Pulmonary artery endothelial cell (primary cell): ENCODE measurements around the gene CDR2L. TPM values are rescaled to one million over a fixed set of nuclear protein-coding genes. Genes with fewer than 3 reads are reported as not detected.
"Not testable (repeated sequence)": the region's sequence is repeated elsewhere in the genome, so short reads cannot be mapped to it uniquely, and the experiment has no call there.

Experiments
- DNase-seq: peaks from one replicate; pipeline ENCODE4 v3.0.0-alpha.2; 2011; ENCODE audit warnings: low read depth, low spot score
- total RNA-seq: library from RNA; depleted of rRNA; stranded (reverse); fragments of >200 nt; gene quantifications from 2 replicates; pipeline ENCODE4 v1.2.3, GENCODE V29; 2014

CDR2L gene
- total RNA-seq, 1 donor from 2014 or later: 13.4 TPM

- DNase-seq: no peak
Observed at GRCh38 chr17:74981318-74981978, 6.0 kb upstream of the CDR2L start.

DNA sequence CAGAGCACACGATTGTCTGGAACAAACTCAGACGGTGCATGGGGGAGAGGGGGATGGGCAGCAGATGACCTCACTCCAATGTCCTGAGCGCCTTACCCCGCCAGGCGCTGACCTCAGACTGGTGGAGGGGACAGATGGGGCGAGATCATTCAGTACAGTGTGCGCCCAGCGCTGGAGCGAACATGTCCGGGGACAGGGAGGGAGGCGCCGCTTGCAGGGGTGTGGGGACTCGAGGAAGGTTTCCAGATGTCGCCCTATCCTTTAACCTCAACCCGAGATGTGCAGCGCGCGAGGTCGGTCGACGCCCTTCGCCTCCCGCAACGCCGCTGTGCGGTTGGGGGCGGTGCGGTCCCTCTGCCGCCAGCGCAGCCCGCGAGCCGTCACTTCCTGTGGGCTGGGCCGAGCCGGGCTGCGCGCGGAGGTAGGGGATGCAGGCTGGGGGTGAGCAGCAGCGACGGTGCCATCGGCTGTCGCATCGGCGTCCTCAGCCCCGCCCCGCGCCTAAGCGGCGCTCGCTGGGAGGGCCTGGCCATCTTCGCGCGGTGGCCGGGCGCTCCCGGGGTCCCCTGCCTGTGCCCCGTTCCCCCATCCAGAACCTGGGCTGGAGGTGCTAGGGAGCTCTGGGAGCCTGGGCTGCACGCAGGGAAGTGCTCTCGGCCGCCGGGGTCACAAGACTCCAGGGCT, 5.3 kb upstream of the CDR2L start:
- no peak for DNase-seq

- DNase-seq: not testable (repeated sequence)
Observed at GRCh38 chr17:74982663-74983313, 4.6 kb upstream of the CDR2L start.

DNA sequence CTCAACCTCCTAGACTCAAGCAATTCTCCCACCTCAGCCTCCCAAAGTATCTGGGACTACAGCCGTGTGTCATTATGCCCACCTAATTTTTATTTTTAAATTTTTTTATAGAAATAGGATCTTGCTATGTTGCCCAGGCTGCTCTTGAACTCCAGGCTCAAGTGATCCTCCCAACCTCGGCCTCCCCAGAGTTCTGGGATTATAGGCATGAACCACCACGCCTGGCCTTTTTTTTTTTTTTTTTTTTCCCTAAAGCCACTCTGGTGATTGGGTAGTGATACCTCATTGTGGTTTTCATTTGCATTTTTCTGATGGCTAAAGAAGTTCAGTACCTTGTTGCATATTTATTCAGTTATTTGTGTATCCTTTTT, 1.2 kb upstream of the CDR2L start:
- DNase-seq: no peak

- DNase-seq: peak; percentile 49
Observed at GRCh38 chr17:74987909-74988711, 678 bp downstream of the CDR2L start.

DNA sequence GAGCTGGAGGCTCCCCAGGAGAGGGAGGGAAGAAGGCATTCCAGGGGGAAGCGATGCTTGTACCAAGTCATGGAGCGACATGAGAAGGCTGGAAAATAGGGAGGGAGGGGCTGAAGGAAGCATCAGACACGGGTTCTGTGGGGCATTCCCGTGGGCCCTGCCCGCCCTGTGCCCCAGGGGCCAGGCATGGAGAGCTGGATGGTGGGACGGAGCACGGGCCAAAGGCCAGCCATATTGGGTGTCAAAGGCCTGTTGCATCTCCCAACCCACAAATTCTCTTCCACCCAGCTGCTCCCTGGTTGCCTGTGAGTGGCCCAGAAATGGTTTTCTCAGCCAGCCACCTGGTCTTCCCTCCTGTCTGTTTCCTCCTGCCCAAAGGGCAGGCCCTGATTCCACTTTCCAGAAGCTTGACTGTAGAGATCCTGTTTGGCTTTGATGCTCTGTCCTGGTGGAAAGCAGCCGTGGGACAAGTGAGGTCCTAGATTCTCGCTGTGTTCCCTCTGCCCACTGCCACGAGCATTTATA, 3.2 kb downstream of the CDR2L start:
- no peak for DNase-seq

DNA sequence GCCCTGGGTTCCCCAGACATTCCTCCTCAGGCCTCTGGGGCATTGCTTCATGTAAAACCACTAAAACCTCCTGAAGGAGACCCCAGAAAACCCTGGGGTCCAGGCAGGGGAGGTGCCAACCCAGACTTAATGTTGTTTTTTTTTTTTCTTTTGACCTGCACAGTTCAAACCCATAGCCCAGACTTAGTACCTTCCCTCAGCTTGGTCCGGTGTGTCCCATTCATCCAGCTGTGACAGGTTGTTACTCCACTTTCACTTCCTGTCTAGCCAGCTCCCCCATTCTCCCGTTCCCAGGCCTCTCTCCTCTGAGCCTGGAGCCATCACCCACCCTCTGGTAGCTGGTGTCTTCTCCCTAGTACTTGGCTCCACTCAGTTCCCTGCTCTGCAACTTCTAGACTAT, 4.8 kb downstream of the CDR2L start:
- no peak for DNase-seq

DNA sequence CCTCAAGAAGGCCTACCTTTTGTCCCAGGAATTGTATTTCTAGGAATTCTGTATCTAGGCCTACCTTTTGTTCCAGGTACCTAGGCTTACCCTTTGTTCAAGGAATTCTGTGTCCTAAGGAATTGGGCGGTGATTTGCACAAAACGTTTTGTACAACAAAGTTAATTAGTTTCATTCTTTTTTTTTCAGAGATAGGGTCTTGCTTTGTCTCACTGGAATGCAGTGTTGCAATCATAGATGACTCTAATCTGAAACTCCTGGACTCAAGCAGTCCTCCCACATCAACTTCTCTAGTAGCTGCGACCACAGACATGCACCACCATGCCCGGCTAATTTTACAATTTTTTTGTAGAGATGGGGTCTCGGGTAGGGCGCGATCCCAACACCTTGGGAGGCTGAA, 7.0 kb downstream of the CDR2L start:
- no peak for DNase-seq

DNA sequence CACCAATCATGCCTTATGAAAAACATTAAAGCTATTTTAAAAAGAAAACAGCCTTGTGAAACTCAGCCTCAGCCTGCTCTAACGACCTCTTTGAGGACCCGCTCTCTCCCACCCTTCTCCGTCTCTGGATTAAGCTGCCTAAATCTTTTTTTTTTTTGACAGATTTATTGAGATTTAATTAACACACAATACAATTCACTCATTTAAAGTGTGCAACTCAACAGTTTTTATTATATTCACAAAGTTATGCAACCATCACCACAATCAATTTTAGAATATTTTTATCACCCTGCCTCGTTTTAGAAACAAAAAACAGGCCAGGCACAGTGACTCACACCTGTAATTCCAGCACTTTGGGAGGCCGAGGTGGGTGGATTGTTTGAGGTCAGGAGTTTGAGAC, 8.4 kb downstream of the CDR2L start:
- DNase-seq: no peak

DNA sequence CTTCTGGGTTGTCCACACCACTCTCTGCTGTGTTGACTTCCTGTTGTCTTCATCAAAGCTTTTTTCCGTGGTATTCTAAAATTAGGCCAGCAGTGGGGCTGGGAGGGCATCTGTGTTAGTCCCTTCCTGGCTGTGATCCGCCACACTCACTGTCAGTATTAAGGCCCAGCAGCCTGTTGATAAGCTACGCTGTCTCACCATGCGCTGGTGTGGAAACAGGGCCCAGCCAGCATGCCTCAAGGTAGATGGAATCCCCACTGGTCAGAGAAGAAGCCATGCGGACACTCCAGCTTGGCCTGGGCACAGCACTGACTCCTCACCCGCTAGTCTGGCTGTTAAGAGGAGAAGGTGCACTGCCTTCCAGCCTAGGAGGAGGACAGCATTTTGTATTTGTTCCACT, 11.4 kb downstream of the CDR2L start:
- DNase-seq: no peak

GRCh38 chr17:74999523-74999922, 12.1 kb downstream of the CDR2L start:
- DNase-seq: no peak

- DNase-seq: no peak
Observed at GRCh38 chr17:75001915-75002843, 14.7 kb downstream of the CDR2L start.

DNA sequence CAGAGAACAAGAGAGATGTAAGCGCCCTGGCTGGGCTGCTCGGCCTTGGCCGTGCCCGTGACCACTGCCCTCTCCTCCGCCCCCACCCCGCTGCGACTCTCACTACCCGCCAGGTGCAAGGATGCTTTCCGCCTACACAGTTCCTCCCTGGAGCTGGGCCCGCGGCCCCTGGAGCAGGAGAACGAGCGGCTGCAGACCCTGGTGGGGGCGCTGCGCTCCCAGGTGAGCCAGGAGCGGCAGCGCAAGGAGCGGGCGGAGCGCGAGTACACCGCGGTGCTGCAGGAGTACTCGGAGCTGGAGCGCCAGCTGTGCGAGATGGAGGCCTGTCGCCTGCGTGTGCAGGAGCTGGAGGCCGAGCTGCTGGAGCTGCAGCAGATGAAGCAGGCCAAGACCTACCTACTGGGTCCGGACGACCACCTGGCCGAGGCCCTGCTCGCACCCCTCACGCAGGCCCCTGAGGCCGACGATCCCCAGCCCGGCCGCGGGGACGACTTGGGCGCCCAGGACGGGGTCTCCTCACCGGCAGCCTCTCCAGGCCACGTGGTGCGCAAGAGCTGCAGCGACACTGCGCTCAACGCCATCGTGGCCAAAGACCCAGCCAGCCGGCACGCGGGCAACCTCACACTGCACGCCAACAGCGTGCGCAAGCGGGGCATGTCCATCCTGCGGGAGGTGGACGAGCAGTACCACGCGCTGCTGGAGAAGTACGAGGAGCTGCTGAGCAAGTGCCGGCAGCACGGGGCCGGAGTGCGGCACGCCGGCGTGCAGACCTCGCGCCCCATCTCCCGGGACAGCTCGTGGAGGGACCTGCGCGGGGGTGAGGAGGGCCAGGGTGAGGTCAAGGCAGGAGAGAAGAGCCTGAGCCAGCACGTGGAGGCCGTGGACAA, 15.9 kb downstream of the CDR2L start:
- no peak for DNase-seq

DNA sequence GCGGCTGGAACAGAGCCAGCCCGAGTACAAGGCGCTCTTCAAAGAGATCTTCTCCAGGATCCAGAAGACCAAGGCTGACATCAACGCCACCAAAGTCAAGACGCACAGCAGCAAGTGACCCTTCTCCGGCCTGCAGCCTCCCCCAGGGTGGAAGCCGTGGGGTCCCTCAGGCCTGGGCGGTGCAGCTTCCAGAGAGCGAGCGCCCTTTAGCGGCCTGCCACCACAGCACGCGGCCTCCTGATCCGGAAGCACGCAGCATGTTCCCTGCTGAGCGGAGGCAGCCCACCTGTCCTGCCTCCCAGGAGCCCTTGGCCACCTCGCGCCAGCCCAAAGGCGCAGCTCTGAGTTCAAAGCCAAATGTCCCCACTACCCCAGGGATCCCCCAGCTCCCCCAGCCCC, 16.5 kb downstream of the CDR2L start:
- DNase-seq: no peak

DNA sequence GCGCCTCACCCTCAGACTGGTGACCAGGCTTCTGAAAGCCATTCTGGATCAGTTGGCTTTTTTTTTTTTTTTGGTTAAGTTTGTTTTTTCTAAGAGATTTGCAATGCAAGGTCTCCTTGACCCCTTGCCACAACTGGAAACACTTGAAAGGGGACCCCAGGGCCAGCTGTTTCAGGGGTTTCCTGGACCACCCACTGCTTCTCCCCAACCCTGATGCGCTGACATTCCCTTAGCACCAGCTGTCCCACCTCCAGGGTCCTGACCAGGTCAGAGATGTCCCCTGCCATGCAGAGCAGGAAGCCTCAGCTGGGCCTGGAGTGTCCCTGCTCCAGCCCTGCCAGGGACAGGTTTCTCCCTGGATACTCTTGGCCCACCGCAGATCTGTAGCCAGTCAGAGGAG, 16.9 kb downstream of the CDR2L start:
- DNase-seq: no peak

GRCh38 chr17:75005291-75005690, 17.9 kb downstream of the CDR2L start:
- no peak for DNase-seq

DNA sequence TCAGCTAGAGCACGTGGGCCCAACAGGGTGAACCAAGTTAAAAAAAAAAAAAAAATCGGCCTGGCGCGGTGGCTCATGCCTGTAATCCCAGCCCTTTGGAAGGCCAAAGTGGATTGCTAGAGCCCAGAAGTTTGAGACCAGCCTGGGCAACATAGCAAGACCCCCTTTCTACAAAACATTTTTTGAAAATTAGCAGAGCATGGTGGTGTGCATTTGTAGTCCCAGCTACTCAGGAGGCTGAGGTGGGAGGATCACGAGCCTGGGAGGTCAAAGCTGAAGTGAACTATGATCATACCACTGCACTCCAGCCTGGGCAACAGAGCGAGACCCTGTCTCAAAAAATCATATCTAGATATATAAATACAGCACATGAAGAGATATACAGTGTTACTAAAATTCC, 18.7 kb downstream of the CDR2L start:
- not testable (repeated sequence) for DNase-seq

GRCh38 chr17:75006653-75007052, 19.2 kb downstream of the CDR2L start:
- DNase-seq: no peak

DNA sequence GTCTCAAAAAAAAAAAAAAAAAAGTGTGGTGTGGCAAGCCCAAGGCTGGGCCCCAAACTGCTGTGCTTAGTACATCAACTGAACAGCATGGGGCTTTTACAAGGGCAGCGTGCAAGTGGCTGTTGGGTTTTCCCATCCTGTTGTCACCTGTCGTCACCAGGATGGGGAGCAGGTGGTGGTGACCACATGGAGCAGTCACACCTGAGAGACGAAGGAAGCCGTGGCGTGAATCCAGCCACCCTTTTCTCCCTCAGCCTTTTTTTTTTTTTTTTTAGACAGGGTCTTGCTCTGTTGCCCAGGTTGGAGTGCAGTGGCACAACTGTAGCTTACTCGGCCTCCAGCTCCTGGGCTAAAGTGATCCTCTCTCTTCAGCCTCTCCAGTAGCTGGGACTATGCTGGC, 20.9 kb downstream of the CDR2L start:
- no peak for DNase-seq
